ENCODE results near the gene SLC46A1.

SLC46A1 gene

GRCh38 chr17:28407974-28408306, 1.9 kb upstream of the SLC46A1 start:
- Histone ChIP-seq H3K79me2 (ENCODE audit: insufficient read depth, low read length) (no peaks in the 10 kb centered on the region), H3K9ac (ENCODE audit: low read depth, low read length, poor library complexity, severe bottlenecking) (no peak overlapping the region), H3K9me2 (replicated peaks; ENCODE audit: low read depth, low read length) (no peaks in the 10 kb centered on the region), H3K4me1 (ENCODE audit: insufficient read depth, low read length, poor library complexity, severe bottlenecking) (no peaks in the 10 kb centered on the region), H3K36me3 (ENCODE audit: insufficient read depth, low read length) (no peaks in the 10 kb centered on the region), H3K9me3 (ENCODE audit: insufficient read depth, low read depth, low read length) (no peaks in the 10 kb centered on the region), H3K4me3 (ENCODE audit: low read length, poor library complexity, severe bottlenecking) (no peak overlapping the region), H4K20me1 (ENCODE audit: insufficient read depth, low read length, poor library complexity, severe bottlenecking) (no peaks in the 10 kb centered on the region), H3K4me2 (ENCODE audit: low read depth, low read length, poor library complexity, severe bottlenecking) (no peak overlapping the region), H2AFZ (ENCODE audit: low read length) (no peak overlapping the region), H3F3A (ENCODE audit: low read depth) (no peaks in the 10 kb centered on the region), H3K27me3 (ENCODE audit: insufficient read depth, low read length, poor library complexity, severe bottlenecking) (no peaks in the 10 kb centered on the region)
- TF ChIP-seq EZH2phosphoT487 (IDR thresholded peaks at IDR 0.05; ENCODE audit: borderline replicate concordance): no peak
- no peak for TF ChIP-seq CTCF (conservative IDR thresholded peaks at IDR 0.05; ENCODE audit: low read length)

- H3K4me2 ChIP-seq (ENCODE audit: low read depth, low read length, poor library complexity, severe bottlenecking): no peak overlapping the region
- H3K4me3 ChIP-seq (ENCODE audit: low read length, poor library complexity, severe bottlenecking): no peak overlapping the region
- H3K4me1 ChIP-seq (ENCODE audit: insufficient read depth, low read length, poor library complexity, severe bottlenecking): no peaks in the 10 kb centered on the region
- no peaks in the 10 kb centered on the region for H4K20me1 ChIP-seq (ENCODE audit: insufficient read depth, low read length, poor library complexity, severe bottlenecking)
- H2AFZ ChIP-seq (ENCODE audit: low read length): no peak overlapping the region
- no peak for TF ChIP-seq CTCF (conservative IDR thresholded peaks at IDR 0.05; ENCODE audit: low read length)
- no peak for TF ChIP-seq EZH2phosphoT487 (IDR thresholded peaks at IDR 0.05; ENCODE audit: borderline replicate concordance)
- H3K9me2 ChIP-seq (replicated peaks; ENCODE audit: low read depth, low read length): no peaks in the 10 kb centered on the region
- H3K36me3 ChIP-seq (ENCODE audit: insufficient read depth, low read length): no peaks in the 10 kb centered on the region
- H3F3A ChIP-seq (ENCODE audit: low read depth): no peaks in the 10 kb centered on the region
- H3K79me2 ChIP-seq (ENCODE audit: insufficient read depth, low read length): no peaks in the 10 kb centered on the region
- no peak overlapping the region for H3K9ac ChIP-seq (ENCODE audit: low read depth, low read length, poor library complexity, severe bottlenecking)
- no peaks in the 10 kb centered on the region for H3K9me3 ChIP-seq (ENCODE audit: insufficient read depth, low read depth, low read length)
- H3K27me3 ChIP-seq (ENCODE audit: insufficient read depth, low read length, poor library complexity, severe bottlenecking): no peaks in the 10 kb centered on the region
These were observed 1.3 kb upstream of the SLC46A1 start for GRCh38 chr17:28407130-28407973.

- Histone ChIP-seq H3K4me3 (ENCODE audit: low read length, poor library complexity, severe bottlenecking) (no peak overlapping the region), H3K9ac (ENCODE audit: low read depth, low read length, poor library complexity, severe bottlenecking) (no peak overlapping the region), H2AFZ (ENCODE audit: low read length) (no peak overlapping the region)
These were observed 432 bp upstream of the SLC46A1 start for GRCh38 chr17:28406473-28406814.

More at GRCh38 chr17:28406473-28406814, 432 bp upstream of the SLC46A1 start:
- H3F3A ChIP-seq (ENCODE audit: low read depth): no peaks in the 10 kb centered on the region
- TF ChIP-seq EZH2phosphoT487 (IDR thresholded peaks at IDR 0.05; ENCODE audit: borderline replicate concordance) (no peak), CTCF (conservative IDR thresholded peaks at IDR 0.05; ENCODE audit: low read length) (no peak)
- no peaks in the 10 kb centered on the region for H3K79me2 ChIP-seq (ENCODE audit: insufficient read depth, low read length)
- H3K9me2 ChIP-seq (replicated peaks; ENCODE audit: low read depth, low read length): no peaks in the 10 kb centered on the region
- no peaks in the 10 kb centered on the region for H3K4me1 ChIP-seq (ENCODE audit: insufficient read depth, low read length, poor library complexity, severe bottlenecking)
- H4K20me1 ChIP-seq (ENCODE audit: insufficient read depth, low read length, poor library complexity, severe bottlenecking): no peaks in the 10 kb centered on the region
- no peaks in the 10 kb centered on the region for H3K27me3 ChIP-seq (ENCODE audit: insufficient read depth, low read length, poor library complexity, severe bottlenecking)
- no peaks in the 10 kb centered on the region for H3K9me3 ChIP-seq (ENCODE audit: insufficient read depth, low read depth, low read length)
- no peak overlapping the region for H3K4me2 ChIP-seq (ENCODE audit: low read depth, low read length, poor library complexity, severe bottlenecking)
- H3K36me3 ChIP-seq (ENCODE audit: insufficient read depth, low read length): no peaks in the 10 kb centered on the region
